ENCODE measurements around the gene AGBL4.

DNA sequence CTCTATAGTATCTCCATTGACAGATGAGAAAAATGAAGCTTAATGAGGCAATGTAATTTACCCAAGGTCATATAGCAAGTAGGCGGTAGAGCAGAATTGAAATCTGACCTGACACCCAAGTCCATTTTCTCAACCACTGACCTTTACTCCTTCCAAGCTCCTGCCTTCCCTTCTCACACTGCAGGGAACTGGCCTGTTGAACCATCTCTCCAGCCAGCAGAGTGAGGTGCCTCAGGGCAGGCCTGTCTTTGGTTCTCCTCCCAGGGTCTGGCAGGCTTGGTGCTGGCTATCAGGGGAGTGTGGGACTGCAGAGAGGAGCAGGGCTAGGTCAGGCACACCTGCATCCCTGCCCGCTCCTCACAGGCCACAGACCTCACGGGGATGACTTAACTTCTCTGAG lies 1373.9 kb downstream of the AGBL4 start:
- TF ChIP-seq USF1 (IDR thresholded peaks at IDR 0.05) (no peak), RAD21 (IDR thresholded peaks at IDR 0.05; ENCODE audit: low read depth) (no peak), YY1 (IDR thresholded peaks at IDR 0.05; ENCODE audit: low read depth) (no peak), EP300 (IDR thresholded peaks at IDR 0.05; ENCODE audit: borderline replicate concordance) (no peak), CREB1 (IDR thresholded peaks at IDR 0.05; ENCODE audit: low read depth) (no peak)

All from Ishikawa (cell line).